ENCODE data around the gene BANK1. TPM values are rescaled to one million over a fixed set of nuclear protein-coding genes. Genes with fewer than 3 reads are reported as not detected.

Gene BANK1
- total RNA-seq, 1 experiment from 2014 or later, result not detected

GRCh38 chr4:102104278-102104677 is 313.7 kb downstream of the BANK1 start:
- ChIA-PET CTCF (interaction anchor here (0.6 to 0.7 kb wide), 2 partner anchors 41 to 44 kb away, joined by 3 read pairs; no protein-coding TSS in a partner anchor), POLR2A (no interaction called here)
- intact Hi-C loops (cut with micrococcal nuclease), result no loop called here
- H3K4me1 Mint-ChIP-seq (ENCODE audit: insufficient read depth, unreplicated experiment), result no peaks in the 10 kb centered on the region
- no peak for DNase-seq (ENCODE audit: unreplicated experiment)
- no peak overlapping the region for H3K4me3 Mint-ChIP-seq (ENCODE audit: unreplicated experiment)
- H3K9me3 Mint-ChIP-seq (ENCODE audit: unreplicated experiment), result peaks cover 14% of the 10 kb centered on the region
- BruUV-seq (replicated peaks), result no TSS peak
- TF ChIP-seq CTCF (IDR thresholded peaks at IDR 0.05; ENCODE audit: unreplicated experiment), result no peak
- H3K27me3 Mint-ChIP-seq (ENCODE audit: insufficient read depth, unreplicated experiment), result no peaks in the 10 kb centered on the region
- no peak overlapping the region for H3K27ac Mint-ChIP-seq (ENCODE audit: low read depth, unreplicated experiment)
- H3K36me3 Mint-ChIP-seq (ENCODE audit: insufficient read depth, unreplicated experiment), result no peaks in the 10 kb centered on the region

DNA sequence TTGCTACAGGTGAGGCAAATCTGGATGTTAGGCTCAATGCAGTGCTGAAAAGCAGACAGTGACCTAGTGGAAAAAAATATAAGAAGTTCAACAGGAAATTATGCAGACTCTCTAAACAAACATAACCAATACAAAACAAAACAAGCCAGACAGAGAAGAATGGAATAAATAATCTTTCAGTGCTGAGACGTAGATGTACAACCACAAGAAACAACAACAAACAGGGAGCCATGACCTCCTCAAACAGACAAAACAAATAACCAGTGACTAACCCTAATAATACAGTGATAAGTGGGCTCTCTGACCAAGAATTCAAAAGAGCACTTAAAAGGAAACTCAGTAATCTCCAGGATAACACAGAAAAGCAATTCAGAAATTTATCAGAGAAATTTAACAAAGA is 315.5 kb downstream of the BANK1 start:
- no peak for DNase-seq (ENCODE audit: unreplicated experiment)
- BruUV-seq (replicated peaks), result no TSS peak
- ChIA-PET CTCF (no interaction called here), POLR2A (no interaction called here)
- Mint-ChIP-seq H3K27ac (ENCODE audit: low read depth, unreplicated experiment) (no peak overlapping the region), H3K36me3 (ENCODE audit: insufficient read depth, unreplicated experiment) (no peaks in the 10 kb centered on the region), H3K4me1 (ENCODE audit: insufficient read depth, unreplicated experiment) (no peaks in the 10 kb centered on the region), H3K4me3 (ENCODE audit: unreplicated experiment) (no peak overlapping the region), H3K9me3 (ENCODE audit: unreplicated experiment) (peaks cover 14% of the 10 kb centered on the region), H3K27me3 (ENCODE audit: insufficient read depth, unreplicated experiment) (no peaks in the 10 kb centered on the region)
- intact Hi-C loops (cut with micrococcal nuclease), result no loop called here
- no peak for TF ChIP-seq CTCF (IDR thresholded peaks at IDR 0.05; ENCODE audit: unreplicated experiment)

DNA sequence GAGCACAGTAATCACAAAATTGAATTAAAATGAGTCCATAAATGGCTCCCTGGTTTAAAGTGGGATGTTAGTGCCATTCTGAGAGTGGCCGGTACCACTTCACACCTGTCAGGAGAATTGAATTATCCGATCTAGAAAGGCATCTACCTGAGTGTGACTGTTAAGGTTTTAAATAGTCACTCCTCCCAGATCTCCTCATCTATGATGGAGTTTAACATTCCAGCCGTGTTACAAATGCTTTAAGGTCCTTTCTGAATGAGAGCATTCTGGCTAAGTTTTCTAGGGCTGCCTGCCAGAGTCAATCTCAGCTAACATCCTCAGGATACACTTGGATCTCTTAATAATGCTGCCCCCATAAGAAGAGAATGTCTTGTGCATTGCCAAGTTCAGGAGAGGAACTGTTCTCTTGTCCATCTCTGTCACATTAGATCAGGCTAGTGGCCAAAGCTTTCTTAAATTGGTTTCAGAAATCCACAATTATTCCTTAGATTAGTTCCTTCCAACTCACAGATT is 323.6 kb downstream of the BANK1 start:
- ChIA-PET CTCF (interaction anchor here (0.7 kb wide), 1 partner anchor 74 kb away, joined by 4 read pairs; no protein-coding TSS in a partner anchor), POLR2A (no interaction called here)
- Mint-ChIP-seq H3K27ac (ENCODE audit: low read depth, unreplicated experiment) (no peak overlapping the region), H3K9me3 (ENCODE audit: unreplicated experiment) (peaks cover 2% of the 10 kb centered on the region), H3K27me3 (ENCODE audit: insufficient read depth, unreplicated experiment) (no peaks in the 10 kb centered on the region), H3K4me3 (ENCODE audit: unreplicated experiment) (no peak overlapping the region), H3K36me3 (ENCODE audit: insufficient read depth, unreplicated experiment) (no peaks in the 10 kb centered on the region), H3K4me1 (ENCODE audit: insufficient read depth, unreplicated experiment) (no peaks in the 10 kb centered on the region)
- no peak for DNase-seq (ENCODE audit: unreplicated experiment)
- intact Hi-C loops (cut with micrococcal nuclease), result no loop called here
- TF ChIP-seq CTCF (IDR thresholded peaks at IDR 0.05; ENCODE audit: unreplicated experiment), result no peak
- no TSS peak for BruUV-seq (replicated peaks)

DNA sequence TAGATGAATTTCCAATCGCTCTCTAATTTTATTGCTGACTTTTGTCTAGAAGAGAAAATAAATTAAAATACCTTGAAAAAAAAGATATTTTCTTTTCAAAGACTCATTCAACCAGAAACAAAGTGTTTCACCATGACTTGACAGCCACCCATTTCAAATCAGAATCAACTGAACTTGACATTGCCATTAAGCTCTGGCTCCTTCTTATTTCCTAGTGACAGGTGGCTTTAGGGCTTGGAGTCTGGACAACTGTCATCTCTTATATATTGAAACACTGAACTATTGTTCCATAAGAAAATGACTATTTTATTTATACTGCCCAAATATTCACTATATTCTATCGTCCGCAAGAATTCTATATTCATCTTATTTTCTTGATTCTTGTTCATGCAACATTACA is 325.6 kb downstream of the BANK1 start:
- CTCF ChIA-PET, result no interaction called here
- Mint-ChIP-seq H3K4me1 (ENCODE audit: insufficient read depth, unreplicated experiment) (no peaks in the 10 kb centered on the region), H3K27ac (ENCODE audit: low read depth, unreplicated experiment) (no peak overlapping the region), H3K4me3 (ENCODE audit: unreplicated experiment) (no peak overlapping the region), H3K27me3 (ENCODE audit: insufficient read depth, unreplicated experiment) (no peaks in the 10 kb centered on the region), H3K9me3 (ENCODE audit: unreplicated experiment) (peaks cover 14% of the 10 kb centered on the region), H3K36me3 (ENCODE audit: insufficient read depth, unreplicated experiment) (no peaks in the 10 kb centered on the region)
- intact Hi-C loops (cut with micrococcal nuclease), result no loop called here
- no peak for TF ChIP-seq CTCF (IDR thresholded peaks at IDR 0.05; ENCODE audit: unreplicated experiment)
- no TSS peak for BruUV-seq (replicated peaks)
- no peak for DNase-seq (ENCODE audit: unreplicated experiment)
- POLR2A ChIA-PET, result interaction anchor here (0.6 kb wide), 1 partner anchor 215 kb away, joined by 3 read pairs; no protein-coding TSS in a partner anchor
